Lower leg skin (tissue), 4 donors: Measurements from ENCODE around the gene PPP2R2B. TPM values are rescaled to one million over a fixed set of nuclear protein-coding genes. Genes with fewer than 3 reads are reported as not detected.

ENCODE experiments used
- DNase-seq, 2 donors: peaks; one replicate each; pipeline ENCODE4 v3.0.0-alpha.2; 2019; ENCODE audit warnings: low spot score in 2 of 2
- H3K4me3 ChIP-seq: fragments of 200-600 bp; sonication (generic); 2 replicates; pipeline ENCODE4 v1.5.1; 2017; ENCODE audit warnings: mild to moderate bottlenecking, low read depth; ENCODE audit not compliant: poor library complexity, severe bottlenecking
- POLR2A ChIP-seq, 2 donors: fragments of 450-650 bp; IDR thresholded peaks; one replicate each; pipeline ENCODE4 v1.6.1; 2016 to 2017; ENCODE audit warnings: antibody characterized with exemption in 2 of 2, mild to moderate bottlenecking in 1 of 2, moderate library complexity in 1 of 2
- WGBS, 2 donors: methylation state at CpG; one replicate each; pipeline ENCODE4 v1.1.5; 2018; 5-methylcytosine and 5-hydroxymethylcytosine counted together
- intact Hi-C: fragments of 100-400 bp; cut with DNase I; formaldehyde crosslinking; loops from one replicate; pipeline ENCODE4 v1.15.0; 2023; ENCODE audit warnings: low total_unique reads
- total RNA-seq, 4 donors: library from RNA; depleted of rRNA; stranded (reverse); fragments of >200 nt; gene quantifications; one replicate each; pipeline ENCODE4 v1.1.0, GENCODE V29; 2016
- TF ChIP-seq, protein P1 (sequence below), 3 donors: fragments of 450-650 bp; IDR thresholded peaks; one replicate each; pipeline ENCODE4 v1.5.1; 2016; ENCODE audit warnings: antibody characterized with exemption in 3 of 3, mild to moderate bottlenecking in 3 of 3, moderate library complexity in 2 of 3

Gene PPP2R2B
- total RNA-seq, 4 donors from 2014 or later: 3.7 to 8.4 (median 4.5) TPM

DNA sequence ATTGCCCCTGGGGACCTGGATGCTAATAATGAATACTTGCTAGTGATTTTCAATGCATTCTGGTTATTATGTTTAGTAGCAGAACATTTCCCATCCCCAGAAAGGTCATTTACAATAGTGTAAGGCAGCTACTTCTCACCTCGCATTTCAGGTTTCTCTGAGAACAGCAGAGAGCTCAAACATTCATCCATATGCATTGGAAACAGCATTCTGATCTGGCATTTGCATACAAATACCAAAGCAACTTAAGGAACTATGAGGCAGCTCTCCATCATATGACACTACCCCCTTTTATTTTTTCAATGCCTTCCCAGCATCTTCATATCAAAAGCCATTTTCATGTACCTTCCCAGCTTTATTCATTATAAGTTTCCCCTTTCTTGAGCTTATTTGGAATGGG is 6.4 kb downstream of the PPP2R2B start:
- TF ChIP-seq POLR2A (IDR thresholded peaks at IDR 0.05): no peak
- TF ChIP-seq, protein P1, sequence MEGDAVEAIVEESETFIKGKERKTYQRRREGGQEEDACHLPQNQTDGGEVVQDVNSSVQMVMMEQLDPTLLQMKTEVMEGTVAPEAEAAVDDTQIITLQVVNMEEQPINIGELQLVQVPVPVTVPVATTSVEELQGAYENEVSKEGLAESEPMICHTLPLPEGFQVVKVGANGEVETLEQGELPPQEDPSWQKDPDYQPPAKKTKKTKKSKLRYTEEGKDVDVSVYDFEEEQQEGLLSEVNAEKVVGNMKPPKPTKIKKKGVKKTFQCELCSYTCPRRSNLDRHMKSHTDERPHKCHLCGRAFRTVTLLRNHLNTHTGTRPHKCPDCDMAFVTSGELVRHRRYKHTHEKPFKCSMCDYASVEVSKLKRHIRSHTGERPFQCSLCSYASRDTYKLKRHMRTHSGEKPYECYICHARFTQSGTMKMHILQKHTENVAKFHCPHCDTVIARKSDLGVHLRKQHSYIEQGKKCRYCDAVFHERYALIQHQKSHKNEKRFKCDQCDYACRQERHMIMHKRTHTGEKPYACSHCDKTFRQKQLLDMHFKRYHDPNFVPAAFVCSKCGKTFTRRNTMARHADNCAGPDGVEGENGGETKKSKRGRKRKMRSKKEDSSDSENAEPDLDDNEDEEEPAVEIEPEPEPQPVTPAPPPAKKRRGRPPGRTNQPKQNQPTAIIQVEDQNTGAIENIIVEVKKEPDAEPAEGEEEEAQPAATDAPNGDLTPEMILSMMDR (IDR thresholded peaks at IDR 0.05): no peak
- 65 to 86% methylated on average over 1 of the region's 1 CpG for WGBS, 2 donors
- no peak overlapping the region for H3K4me3 ChIP-seq
- intact Hi-C loops: no loop called here
- DNase-seq: no peak

DNA sequence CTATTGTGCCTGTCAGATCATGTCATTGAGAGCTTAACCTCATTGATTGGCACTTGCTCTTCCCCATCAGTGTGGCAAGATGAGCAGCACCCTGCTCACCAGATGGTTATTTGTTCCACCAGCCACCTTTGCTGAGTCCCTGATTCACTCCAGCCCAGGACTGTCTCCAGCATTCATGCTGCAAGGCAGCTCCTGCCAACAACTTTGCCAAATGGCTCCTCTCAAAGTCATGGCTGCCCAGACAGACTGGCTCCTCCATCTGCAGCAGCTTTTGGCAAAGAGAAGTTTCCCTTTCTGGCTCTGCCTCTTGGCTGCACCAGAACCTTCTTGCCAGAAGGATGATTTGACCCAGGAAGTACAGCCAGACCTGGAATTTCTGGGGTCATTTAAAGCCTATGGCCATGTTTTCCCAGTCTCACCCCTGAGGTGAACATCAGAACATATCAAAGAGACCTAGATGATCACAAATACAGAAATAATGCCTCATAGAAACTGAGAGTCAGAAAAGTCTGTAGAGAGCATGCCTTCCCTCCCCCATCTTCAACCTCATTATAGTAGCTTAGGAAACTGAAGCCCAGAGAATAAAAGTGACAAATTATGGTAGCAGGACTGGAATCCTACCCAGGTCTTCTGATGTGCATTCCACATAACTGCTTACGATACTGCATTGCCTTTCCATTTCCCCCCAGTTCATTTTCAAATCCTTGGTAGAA is 10.4 kb downstream of the PPP2R2B start:
- H3K4me3 ChIP-seq: no peak overlapping the region
- 37 to 82% methylated on average over 1 of the region's 1 CpG for WGBS, 2 donors
- intact Hi-C loops: no loop called here
- no peak for DNase-seq
- TF ChIP-seq, protein P1 (IDR thresholded peaks at IDR 0.05): no peak
- no peak for TF ChIP-seq POLR2A (IDR thresholded peaks at IDR 0.05)

DNA sequence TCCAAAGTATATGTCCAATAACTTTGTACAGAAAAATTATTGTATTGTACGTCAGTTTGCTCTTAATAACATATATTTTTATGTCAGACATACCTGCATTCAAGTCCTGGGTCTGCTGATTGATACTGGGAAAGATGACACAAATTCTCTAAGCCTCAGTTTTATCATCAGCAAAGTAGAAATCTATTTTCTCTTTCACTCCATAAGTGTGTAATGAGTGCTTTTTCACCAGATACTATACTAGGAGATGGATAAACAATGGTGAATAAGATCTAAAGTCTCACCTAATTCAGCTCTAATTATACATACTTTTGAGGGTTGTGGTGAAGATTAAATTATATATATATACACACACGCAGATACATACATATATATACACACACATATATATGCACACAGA is 12.3 kb downstream of the PPP2R2B start:
- no peak for DNase-seq
- TF ChIP-seq, protein P1 (IDR thresholded peaks at IDR 0.05): no peak
- no peak for TF ChIP-seq POLR2A (IDR thresholded peaks at IDR 0.05)
- intact Hi-C loops: no loop called here
- H3K4me3 ChIP-seq: no peak overlapping the region
- WGBS, 2 donors: 87 to 92% methylated on average over 2 of the region's 2 CpGs

DNA sequence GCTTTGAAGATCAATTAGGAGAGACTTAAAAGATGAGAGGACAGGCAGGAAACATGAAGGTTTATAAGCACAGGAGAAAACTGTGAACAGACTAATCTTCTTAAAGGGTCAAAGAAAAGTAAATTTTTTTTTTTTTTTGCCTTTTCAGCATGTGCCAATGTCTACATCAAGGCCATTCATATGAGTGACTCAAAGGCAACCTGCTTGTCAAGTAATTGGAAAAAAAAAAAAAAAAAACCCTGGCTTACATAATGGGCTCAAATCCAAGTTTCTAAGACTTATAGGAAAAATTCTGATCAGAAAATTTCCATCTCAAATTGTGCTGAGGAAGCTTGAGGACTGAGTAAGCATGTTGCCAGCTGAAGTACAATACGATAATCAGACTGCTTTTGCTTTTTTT is 15.9 kb downstream of the PPP2R2B start:
- intact Hi-C loops: no loop called here

DNA sequence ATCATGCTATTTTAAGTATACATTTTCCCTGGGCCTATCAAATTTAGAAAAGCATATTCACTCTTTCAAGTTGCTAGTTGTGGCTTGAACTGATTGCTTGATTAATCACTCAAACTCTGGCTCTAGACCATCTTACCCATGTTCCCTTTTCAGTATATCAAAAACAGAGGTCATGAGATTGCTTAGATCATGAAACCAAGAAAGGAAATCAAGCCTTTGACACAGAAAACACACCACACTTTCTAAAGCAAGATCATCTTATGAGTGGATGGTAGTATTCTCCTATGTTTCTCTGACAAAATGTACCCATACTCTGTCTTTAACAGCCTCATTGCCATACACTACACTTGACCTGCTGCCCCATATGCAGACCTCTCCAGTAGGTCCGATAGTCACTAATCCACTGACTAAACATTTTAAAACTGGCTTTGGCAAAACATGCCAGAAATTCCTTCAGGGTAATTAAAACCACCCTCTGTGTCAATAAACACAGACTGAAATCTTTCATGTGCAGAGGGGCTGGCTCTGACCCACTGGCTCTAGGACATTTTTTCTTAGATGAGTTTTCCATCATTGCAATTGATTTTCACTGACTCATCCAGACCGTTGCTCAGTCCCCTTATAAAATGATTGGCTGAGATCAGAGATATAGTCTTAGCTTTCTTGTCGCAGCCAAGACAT is 18.2 kb downstream of the PPP2R2B start:
- TF ChIP-seq, protein P1 (IDR thresholded peaks at IDR 0.05): no peak
- TF ChIP-seq POLR2A (IDR thresholded peaks at IDR 0.05): no peak
- DNase-seq: no peak
- 13 to 21% methylated on average over 3 of the region's 3 CpGs for WGBS, 2 donors
- H3K4me3 ChIP-seq: no peak overlapping the region
- intact Hi-C loops: no loop called here

More for the DNA sequence above, 15.9 kb downstream of the PPP2R2B start:
- 58 to 62% methylated on average over 1 of the region's 1 CpG for WGBS, 2 donors
- H3K4me3 ChIP-seq: no peak overlapping the region
- DNase-seq: no peak
- TF ChIP-seq, protein P1 (IDR thresholded peaks at IDR 0.05): no peak
- no peak for TF ChIP-seq POLR2A (IDR thresholded peaks at IDR 0.05)
